ENCODE measurements around the gene CRACR2B.

Gene CRACR2B

GRCh38 chr11:868802-869201 is 41.1 kb downstream of the CRACR2B start:
- DNase-seq (ENCODE audit: low read depth) = no peak

- DNase-seq (ENCODE audit: low read depth) = no peak
Observed at GRCh38 chr11:869399-870126, 41.8 kb downstream of the CRACR2B start.

DNA sequence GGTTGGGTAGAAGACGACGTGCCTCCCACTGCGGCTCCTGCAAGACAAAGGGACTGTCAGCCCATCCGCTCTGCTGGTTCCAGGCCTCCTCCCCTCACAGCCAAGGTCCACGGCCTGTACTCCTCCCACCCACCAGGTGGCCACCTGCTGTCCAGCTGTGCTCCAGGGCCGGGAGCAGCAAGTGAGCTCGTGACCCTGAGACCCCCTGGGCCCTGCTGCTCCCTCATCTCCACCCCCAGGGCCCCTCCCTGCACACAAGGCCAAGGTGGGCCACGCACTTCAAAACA is 42.4 kb downstream of the CRACR2B start:
- no peak for DNase-seq (ENCODE audit: low read depth)

DNA sequence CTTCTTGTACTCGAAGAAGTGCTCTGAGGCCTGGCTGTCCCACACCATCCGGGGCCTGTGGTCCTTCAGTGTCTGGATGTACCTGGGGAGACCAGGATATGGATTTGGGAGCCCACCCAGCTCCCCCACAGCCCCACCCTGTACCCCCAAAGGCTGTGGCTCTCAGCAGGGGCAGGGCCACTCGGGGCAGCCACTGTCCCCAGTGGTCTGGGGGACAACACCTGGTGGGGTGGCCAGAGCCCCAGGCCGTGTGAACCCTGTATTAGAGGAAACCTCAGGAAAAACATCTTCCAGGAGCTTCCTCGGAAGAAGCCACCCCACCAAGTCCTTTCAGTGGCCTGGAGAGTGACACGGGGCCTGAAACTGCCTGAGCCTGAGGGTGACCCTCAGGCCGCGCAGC is 42.7 kb downstream of the CRACR2B start:
- DNase-seq (ENCODE audit: low read depth) = no peak

DNA sequence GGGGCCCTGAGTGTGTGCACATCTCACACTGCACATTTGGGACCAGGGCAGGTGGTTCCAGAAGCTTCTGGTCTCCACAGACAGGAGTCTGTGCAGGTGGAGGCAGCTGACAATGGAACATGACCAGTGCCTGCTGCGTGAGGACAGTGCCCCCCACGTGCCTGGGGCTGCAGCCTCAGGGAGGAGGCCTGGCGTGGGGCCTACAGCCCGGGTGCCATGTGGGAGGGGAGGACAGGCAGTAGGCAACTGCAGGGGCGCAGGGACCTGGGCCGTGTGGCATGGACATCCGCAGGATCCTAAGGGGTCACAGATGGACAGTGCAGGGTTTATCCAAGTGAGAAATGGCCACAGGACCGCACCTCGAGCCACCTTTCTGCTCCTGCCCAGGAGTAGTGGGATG is 43.8 kb downstream of the CRACR2B start:
- DNase-seq (ENCODE audit: low read depth) = no peak

DNA sequence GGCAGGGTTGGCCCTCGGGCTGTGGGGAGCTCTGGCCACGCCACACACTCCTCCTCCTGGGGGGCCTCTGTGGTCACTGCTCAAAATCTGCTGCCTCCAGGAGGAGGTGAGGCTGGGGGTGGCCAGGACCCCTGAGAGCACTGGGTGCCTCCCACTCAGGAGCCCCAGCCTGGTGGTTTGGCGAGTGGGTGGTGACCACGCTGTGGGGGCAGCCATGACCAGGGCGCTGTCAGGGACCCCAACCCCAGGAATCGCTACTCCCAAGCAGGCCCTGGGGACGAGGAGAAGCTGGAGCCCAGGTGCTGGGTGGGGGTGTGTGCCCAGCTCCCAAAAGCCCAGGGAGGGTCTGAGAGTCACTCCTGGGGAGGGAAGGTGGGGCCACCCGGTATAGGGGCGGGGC is 45.1 kb downstream of the CRACR2B start:
- no peak for DNase-seq (ENCODE audit: low read depth)

DNA sequence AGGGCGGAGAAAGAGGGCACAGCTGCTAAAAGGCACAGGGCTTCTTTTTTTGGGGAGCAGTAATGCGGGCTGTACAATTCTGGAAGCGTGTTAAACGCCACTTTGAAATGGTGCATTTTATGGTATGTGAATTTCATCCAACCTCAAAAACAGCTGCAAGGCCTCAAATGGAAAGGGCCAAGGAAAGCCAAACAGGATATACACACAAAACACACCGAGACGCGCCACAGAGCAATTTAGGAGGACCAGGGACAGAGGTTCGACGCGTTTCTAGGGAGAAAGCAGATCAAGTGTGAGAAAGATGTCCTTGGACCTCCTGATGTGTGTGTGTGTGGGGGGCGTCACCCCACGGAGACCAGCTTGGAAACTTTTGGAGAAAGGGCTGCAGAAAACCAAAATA is 46.0 kb downstream of the CRACR2B start:
- no peak for DNase-seq (ENCODE audit: low read depth)

DNA sequence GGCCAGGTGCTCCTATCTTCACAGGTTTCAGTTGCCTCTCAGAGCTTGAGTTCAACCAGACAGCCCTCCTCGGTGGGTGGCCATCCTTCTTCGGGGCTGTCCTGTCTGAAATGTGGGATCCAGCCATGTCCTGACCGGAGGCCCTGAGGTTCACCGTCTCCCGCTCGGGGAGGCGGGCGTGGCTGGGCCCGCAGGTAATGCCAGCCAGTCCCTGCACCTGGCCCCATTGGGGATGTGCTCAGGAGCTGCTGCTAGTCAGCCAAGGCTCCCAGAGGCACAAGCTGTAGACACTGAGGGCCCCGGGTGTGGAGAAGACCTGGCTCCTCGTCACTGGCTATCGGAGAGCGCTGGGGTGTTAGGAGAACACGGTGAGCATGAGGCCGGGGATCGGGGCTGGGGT is 47.5 kb downstream of the CRACR2B start:
- no peak for DNase-seq (ENCODE audit: low read depth)

- no peak for DNase-seq (ENCODE audit: low read depth)
Observed at GRCh38 chr11:875769-876301, 48.1 kb downstream of the CRACR2B start.

DNA sequence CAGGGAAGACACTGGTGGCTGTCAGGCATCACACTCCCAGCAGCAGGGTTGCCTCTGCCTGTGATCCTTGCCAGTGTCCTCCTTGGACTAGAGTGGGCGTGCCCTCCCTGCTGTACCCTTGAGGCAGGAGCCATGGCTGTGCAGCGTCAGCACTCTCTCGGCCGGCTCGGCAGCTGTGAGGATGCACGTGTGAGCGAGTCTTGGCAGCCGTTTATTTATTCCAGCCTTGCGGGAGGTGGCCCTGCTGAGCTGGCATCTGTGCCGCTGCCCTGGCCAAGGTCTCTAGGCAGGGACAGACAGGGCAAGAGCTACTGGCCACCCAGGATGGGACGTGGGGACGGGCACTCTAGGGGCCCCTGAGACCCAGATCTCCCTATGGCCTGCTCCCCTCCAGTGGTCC is 48.8 kb downstream of the CRACR2B start:
- DNase-seq (ENCODE audit: low read depth) = no peak

DNA sequence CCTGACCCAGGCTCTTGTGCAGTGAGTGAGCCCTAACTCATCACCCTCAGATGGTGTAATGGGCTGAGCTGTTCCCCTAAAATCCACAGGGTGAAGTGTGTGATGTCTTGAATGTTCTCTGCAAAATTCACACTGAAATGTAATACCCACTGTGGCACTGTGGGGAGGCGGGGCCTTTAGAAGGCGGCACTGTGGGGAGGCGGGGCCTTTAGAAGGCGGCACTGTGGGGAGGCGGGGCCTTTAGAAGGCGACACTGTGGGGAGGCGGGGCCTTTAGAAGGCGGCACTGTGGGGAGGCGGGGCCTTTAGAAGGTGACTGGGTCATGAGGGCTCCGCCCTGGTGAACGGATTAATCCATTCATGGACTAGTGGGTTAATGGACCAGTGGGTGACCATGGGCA is 49.8 kb downstream of the CRACR2B start:
- DNase-seq (ENCODE audit: low read depth) = no peak

GRCh38 chr11:880447-880846 is 52.7 kb downstream of the CRACR2B start:
- no peak for DNase-seq (ENCODE audit: low read depth)
